ENCODE results near the gene PRSS35.
"Not testable (repeated sequence)": the region's sequence is repeated elsewhere in the genome, so short reads cannot be mapped to it uniquely, and the experiment has no call there.

Gene PRSS35

DNA sequence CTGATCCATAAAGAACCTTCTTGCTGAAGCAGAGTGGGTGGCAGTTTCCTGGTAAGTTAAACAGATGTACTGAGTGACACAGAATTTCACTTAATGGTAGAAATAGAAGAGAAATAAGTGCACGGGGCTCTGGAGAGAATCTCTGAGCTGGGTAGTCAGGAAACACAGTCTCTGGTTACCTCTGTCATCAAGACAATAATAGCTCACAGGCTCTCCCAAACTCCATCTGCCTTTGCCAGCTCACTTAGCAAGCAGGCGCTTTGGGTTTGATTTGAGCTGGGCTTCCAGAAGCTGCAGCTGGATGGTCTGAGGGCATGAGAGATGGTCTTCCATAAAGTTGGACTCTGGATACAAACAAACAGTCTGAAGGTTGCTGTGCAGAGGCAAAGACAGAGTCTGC, 39.6 kb upstream of the PRSS35 start:
- H3K27ac ChIP-seq, result no peak overlapping the region
- TF ChIP-seq, protein P1, sequence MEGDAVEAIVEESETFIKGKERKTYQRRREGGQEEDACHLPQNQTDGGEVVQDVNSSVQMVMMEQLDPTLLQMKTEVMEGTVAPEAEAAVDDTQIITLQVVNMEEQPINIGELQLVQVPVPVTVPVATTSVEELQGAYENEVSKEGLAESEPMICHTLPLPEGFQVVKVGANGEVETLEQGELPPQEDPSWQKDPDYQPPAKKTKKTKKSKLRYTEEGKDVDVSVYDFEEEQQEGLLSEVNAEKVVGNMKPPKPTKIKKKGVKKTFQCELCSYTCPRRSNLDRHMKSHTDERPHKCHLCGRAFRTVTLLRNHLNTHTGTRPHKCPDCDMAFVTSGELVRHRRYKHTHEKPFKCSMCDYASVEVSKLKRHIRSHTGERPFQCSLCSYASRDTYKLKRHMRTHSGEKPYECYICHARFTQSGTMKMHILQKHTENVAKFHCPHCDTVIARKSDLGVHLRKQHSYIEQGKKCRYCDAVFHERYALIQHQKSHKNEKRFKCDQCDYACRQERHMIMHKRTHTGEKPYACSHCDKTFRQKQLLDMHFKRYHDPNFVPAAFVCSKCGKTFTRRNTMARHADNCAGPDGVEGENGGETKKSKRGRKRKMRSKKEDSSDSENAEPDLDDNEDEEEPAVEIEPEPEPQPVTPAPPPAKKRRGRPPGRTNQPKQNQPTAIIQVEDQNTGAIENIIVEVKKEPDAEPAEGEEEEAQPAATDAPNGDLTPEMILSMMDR (conservative IDR thresholded peaks at IDR 0.05), result no peak
- TF ChIP-seq ZFX (IDR thresholded peaks at IDR 0.05), result no peak

DNA sequence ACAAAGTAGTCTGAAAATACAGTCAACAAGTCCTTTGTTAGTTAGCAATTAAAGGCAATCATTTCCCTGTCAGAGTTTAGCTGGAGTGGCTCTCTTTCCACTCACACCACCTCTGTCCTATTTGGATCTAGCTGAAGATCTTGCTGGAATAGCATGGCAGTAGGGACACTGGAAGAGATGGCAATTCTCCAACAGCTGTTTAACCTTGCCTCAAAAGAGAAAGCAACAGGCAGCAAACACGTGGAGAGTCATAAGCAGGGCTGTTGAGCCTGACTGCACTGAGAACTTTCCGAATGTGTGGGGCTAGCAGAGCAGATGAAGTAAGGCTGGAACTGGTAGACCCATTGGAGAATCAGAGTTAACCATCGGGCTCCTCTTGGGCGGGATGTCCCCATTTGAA, 38.0 kb upstream of the PRSS35 start:
- no peak overlapping the region for H3K27ac ChIP-seq
- TF ChIP-seq ZFX (IDR thresholded peaks at IDR 0.05), result no peak
- TF ChIP-seq, protein P1 (conservative IDR thresholded peaks at IDR 0.05), result no peak

DNA sequence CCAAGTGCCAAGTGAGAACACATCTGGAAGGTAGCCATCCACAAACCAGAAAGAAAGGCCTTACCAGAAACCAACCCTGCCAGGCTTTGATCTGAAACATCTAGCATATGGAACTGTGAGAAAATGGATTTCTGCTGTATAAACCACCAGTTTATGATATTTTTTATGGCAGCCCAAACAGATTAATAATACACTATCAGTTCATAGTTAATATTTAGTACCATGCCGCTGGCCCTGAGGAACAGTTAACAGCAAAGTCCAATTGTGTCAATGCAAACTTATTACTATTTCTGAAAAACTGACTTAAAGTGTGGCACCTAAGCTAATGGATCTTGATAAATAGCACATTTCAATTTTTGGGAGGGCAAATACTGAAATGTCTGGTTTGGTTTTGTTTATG, 35.4 kb upstream of the PRSS35 start:
- no peak overlapping the region for H3K27ac ChIP-seq
- TF ChIP-seq ZFX (IDR thresholded peaks at IDR 0.05), result no peak
- TF ChIP-seq, protein P1 (conservative IDR thresholded peaks at IDR 0.05), result no peak

DNA sequence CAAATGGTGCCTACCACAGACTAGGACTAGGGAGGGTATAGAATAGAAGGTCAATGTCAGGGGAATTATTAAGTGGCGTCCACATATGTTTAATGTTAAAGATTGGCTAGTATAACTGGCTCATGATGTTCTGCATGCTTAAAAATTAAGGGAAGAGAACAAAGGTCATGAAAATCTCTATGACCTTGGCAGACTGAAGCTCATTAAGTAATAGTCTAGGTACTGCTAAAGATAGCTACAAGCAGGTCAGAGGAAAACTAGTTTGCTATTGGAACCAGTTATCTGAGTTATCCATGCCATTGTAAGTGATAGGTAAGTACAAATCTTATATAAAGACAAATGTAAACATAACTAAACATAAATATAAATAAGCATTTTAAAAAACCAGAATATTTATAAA, 32.9 kb upstream of the PRSS35 start:
- no peak for TF ChIP-seq ZFX (IDR thresholded peaks at IDR 0.05)
- TF ChIP-seq, protein P1 (conservative IDR thresholded peaks at IDR 0.05), result no peak

DNA sequence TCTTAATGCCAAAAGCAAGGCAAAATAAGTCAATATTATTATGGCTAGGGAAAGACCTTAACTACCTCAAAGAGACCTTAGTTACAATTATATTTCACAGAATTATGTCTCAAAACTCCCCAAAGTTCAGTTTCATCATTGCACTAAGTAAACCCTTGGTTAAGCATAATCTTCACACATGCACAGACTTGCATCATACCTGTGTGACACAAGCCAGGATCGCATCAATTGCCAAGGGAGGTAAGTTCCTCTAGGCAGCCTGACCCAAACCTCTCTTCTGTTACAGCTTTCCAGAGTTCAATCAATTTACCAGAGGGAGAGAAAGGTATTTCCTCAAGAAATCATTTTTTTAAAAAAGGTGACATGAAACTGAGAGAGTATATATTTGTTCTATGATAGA, 31.9 kb upstream of the PRSS35 start:
- no peak for TF ChIP-seq ZFX (IDR thresholded peaks at IDR 0.05)
- TF ChIP-seq, protein P1 (conservative IDR thresholded peaks at IDR 0.05), result no peak
- no peak overlapping the region for H3K27ac ChIP-seq

More for the DNA sequence above, 32.9 kb upstream of the PRSS35 start:
- no peak overlapping the region for H3K27ac ChIP-seq

DNA sequence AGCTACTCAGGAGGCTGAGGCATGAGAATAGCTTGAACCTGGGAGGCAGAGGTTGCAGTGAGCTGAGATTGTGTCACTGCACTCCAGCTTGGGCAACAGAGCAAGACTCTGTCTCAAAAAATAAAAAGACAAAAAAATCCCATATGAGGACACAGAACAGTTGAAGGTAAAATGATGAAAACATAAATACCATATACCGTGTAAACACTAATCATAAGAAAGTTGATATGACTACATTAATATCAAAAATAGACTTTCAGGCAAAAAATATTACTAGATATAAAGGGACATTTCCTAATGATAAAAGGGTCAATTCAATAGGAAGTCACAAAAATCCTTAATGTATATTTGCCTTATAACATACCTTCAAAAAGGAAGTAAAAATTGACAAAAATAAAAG, 30.4 kb upstream of the PRSS35 start:
- H3K27ac ChIP-seq, result not testable (repeated sequence)

DNA sequence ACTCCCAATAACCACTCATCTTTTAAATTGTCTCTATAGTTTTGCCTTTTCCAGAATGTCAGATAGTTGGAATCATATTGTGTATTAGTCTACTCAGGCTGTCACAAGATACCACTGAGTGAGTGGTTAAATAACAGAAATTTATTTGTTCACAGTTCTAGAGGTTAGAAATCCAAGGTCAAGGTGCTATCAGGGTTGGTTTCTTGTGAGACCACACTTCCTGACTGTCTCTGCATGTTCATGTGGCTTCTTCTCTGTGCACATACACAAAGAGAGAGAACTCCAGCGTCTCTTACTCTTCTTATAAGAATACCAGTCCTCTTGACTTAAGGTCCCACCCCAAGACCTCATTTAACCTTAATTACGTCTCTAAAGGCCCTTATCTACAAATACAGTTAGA, 23.9 kb upstream of the PRSS35 start:
- no peak for TF ChIP-seq ZFX (IDR thresholded peaks at IDR 0.05)
- TF ChIP-seq, protein P1 (conservative IDR thresholded peaks at IDR 0.05), result no peak
- no peak overlapping the region for H3K27ac ChIP-seq

DNA sequence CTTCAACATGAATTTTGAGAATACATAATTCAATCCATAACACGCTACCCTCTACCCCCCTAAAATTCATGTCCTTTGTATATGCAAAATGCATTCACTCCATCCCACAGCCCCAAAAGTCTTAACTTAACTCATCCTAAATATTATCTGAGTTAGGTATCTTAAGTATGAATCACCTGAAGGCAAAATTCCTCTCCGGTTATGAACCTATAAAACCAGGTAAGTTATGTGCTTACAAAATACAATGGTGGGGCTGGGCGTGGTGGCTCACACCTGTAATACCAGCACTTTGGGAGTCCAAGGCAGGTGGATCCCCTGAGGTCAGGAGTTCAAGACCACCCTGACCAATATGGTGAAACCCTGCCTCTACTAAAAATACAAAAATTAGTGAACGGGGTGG, 23.5 kb upstream of the PRSS35 start:
- TF ChIP-seq, protein P1 (conservative IDR thresholded peaks at IDR 0.05), result no peak
- no peak for TF ChIP-seq ZFX (IDR thresholded peaks at IDR 0.05)
- no peak overlapping the region for H3K27ac ChIP-seq

Measured in C4-2B (cell line).